Neural cell (in vitro differentiated cells): ENCODE results near the gene BICC1. TPM values are rescaled to one million over a fixed set of nuclear protein-coding genes. Genes with fewer than 3 reads are reported as not detected.

Experiments used
- H2AFZ ChIP-seq: fragments of 200-600, 300-800 bp; sonication (generic), shearing (Covaris generic); 2 replicates; pipeline ENCODE4 v1.6.0; 2014; ENCODE audit warnings: low read depth, mild to moderate bottlenecking, antibody characterized with exemption, low read length, moderate library complexity
- H3F3A ChIP-seq: fragments of 200-600 bp; shearing (Covaris generic); 2 replicates; pipeline ENCODE4 v1.6.1; 2016; ENCODE audit warnings: mild to moderate bottlenecking, moderate library complexity, mixed read lengths, antibody characterized with exemption, low read length; ENCODE audit not compliant: insufficient read depth, poor library complexity, severe bottlenecking
- H3K27ac ChIP-seq: fragments of 200-600, 300-800 bp; sonication (generic), shearing (Covaris generic); 2 replicates; pipeline ENCODE4 v1.5.1; 2014; ENCODE audit warnings: mild to moderate bottlenecking, low read length, moderate library complexity
- H3K27me3 ChIP-seq: fragments of 300-800, 200-600 bp; sonication (generic), shearing (Covaris generic); 2 replicates; pipeline ENCODE4 v1.6.0; 2014; ENCODE audit warnings: mild to moderate bottlenecking, low read depth, low read length, moderate library complexity; ENCODE audit not compliant: insufficient read depth
- H3K36me3 ChIP-seq: fragments of 300-800, 200-600 bp; sonication (generic), shearing (Covaris generic); 2 replicates; pipeline ENCODE4 v1.5.1; 2014; ENCODE audit warnings: mild to moderate bottlenecking, antibody characterized with exemption, low read length, moderate library complexity; ENCODE audit not compliant: insufficient read depth
- H3K4me2 ChIP-seq: fragments of 300-800, 200-600 bp; sonication (generic), shearing (Covaris generic); 2 replicates; pipeline ENCODE4 v1.6.0; 2014; ENCODE audit warnings: mild to moderate bottlenecking, low read length
- H3K4me3 ChIP-seq: fragments of 300-800, 200-600 bp; sonication (generic), shearing (Covaris generic); 2 replicates; pipeline ENCODE4 v1.5.1; 2014; ENCODE audit warnings: mild to moderate bottlenecking, low read length, moderate library complexity
- H3K79me2 ChIP-seq: fragments of 200-600 bp; shearing (Covaris generic); replicated peaks from 2 replicates; pipeline ENCODE4 v1.6.0; 2014; ENCODE audit warnings: mild to moderate bottlenecking, low read length, moderate library complexity; ENCODE audit not compliant: insufficient read depth
- H3K9ac ChIP-seq: fragments of 300-800, 200-600 bp; sonication (generic), shearing (Covaris generic); 2 replicates; pipeline ENCODE4 v1.6.1; 2016; ENCODE audit warnings: mild to moderate bottlenecking, low read length, mixed read lengths
- H3K9me2 ChIP-seq: fragments of 200-600 bp; shearing (Covaris generic); 2 replicates; pipeline ENCODE4 v1.6.1; 2016; ENCODE audit warnings: mild to moderate bottlenecking, low read length, mixed read lengths; ENCODE audit not compliant: insufficient read depth
- H3K9me3 ChIP-seq: fragments of 200-600, 300-800 bp; sonication (generic), shearing (Covaris generic); 2 replicates; pipeline ENCODE4 v1.6.1; 2016; ENCODE audit warnings: mild to moderate bottlenecking, mixed run types, low read length, moderate library complexity, mixed read lengths
- H4K20me1 ChIP-seq: fragments of 200-600 bp; shearing (Covaris generic); 2 replicates; pipeline ENCODE4 v1.6.1; 2016; ENCODE audit warnings: mild to moderate bottlenecking, mixed run types; ENCODE audit not compliant: insufficient read depth
- CTCF ChIP-seq: fragments of 450-650 bp; IDR thresholded peaks from 2 replicates; pipeline ENCODE4 v1.5.1; 2014; ENCODE audit warnings: antibody characterized with exemption, mild to moderate bottlenecking, moderate library complexity; ENCODE audit not compliant: poor library complexity, severe bottlenecking
- EP300 ChIP-seq: fragments of 450-650 bp; conservative IDR thresholded peaks from 2 replicates; pipeline ENCODE4 v1.6.1; 2014; ENCODE audit warnings: antibody characterized with exemption, mild to moderate bottlenecking, moderate library complexity; ENCODE audit not compliant: poor library complexity, severe bottlenecking
- MXI1 ChIP-seq: fragments of 450-650 bp; conservative IDR thresholded peaks from 2 replicates; pipeline ENCODE4 v1.6.1; 2014; ENCODE audit warnings: antibody characterized with exemption, mild to moderate bottlenecking; ENCODE audit not compliant: poor library complexity, severe bottlenecking
- POLR2AphosphoS5 ChIP-seq: IDR thresholded peaks from 2 replicates; pipeline ENCODE4 v1.6.1; 2012
- REST ChIP-seq: IDR thresholded peaks from 2 replicates; pipeline ENCODE4 v1.6.1; 2012; ENCODE audit warnings: borderline replicate concordance
- TAF1 ChIP-seq: IDR thresholded peaks from 2 replicates; pipeline ENCODE4 v1.6.1; 2012; ENCODE audit warnings: low read depth
- polyA plus RNA-seq: library from polyadenylated mRNA; depleted of rRNA; stranded (reverse); fragments of >200 nt; gene quantifications from 2 replicates; pipeline ENCODE4 v1.2.3, GENCODE V29; 2014

BICC1 gene
- polyA plus RNA-seq, 1 donor from 2014 or later: 7.6 TPM

- Histone ChIP-seq H2AFZ (no peak overlapping the region), H3F3A (no peaks in the 10 kb centered on the region), H3K27ac (no peak overlapping the region), H4K20me1 (no peaks in the 10 kb centered on the region), H3K9ac (no peak overlapping the region), H3K9me2 (no peaks in the 10 kb centered on the region), H3K36me3 (no peaks in the 10 kb centered on the region), H3K4me3 (no peak overlapping the region), H3K79me2 (no peaks in the 10 kb centered on the region), H3K4me2 (no peak overlapping the region), H3K27me3 (no peaks in the 10 kb centered on the region), H3K9me3 (no peaks in the 10 kb centered on the region)
- TF ChIP-seq TAF1: no peak
- no peak for TF ChIP-seq REST
Measured at GRCh38 chr10:58480321-58480720, 32.4 kb upstream of the BICC1 start.

GRCh38 chr10:58481569-58482109 is 31.0 kb upstream of the BICC1 start:
- Histone ChIP-seq H3K27ac (no peak overlapping the region), H4K20me1 (no peaks in the 10 kb centered on the region), H3K36me3 (no peaks in the 10 kb centered on the region), H2AFZ (no peak overlapping the region), H3K79me2 (no peaks in the 10 kb centered on the region), H3F3A (no peaks in the 10 kb centered on the region), H3K9ac (no peak overlapping the region), H3K27me3 (no peaks in the 10 kb centered on the region), H3K4me3 (no peak overlapping the region), H3K9me3 (no peaks in the 10 kb centered on the region), H3K4me2 (no peak overlapping the region), H3K9me2 (no peaks in the 10 kb centered on the region)
- TF ChIP-seq MXI1 (no peak), POLR2AphosphoS5 (no peak)

GRCh38 chr10:58486821-58487220 is 25.9 kb upstream of the BICC1 start:
- Histone ChIP-seq H3K27me3 (no peaks in the 10 kb centered on the region), H3K4me3 (no peak overlapping the region), H3F3A (no peaks in the 10 kb centered on the region), H3K79me2 (no peaks in the 10 kb centered on the region), H3K9me2 (no peaks in the 10 kb centered on the region), H2AFZ (no peak overlapping the region), H3K4me2 (no peak overlapping the region), H3K9me3 (no peaks in the 10 kb centered on the region), H4K20me1 (no peaks in the 10 kb centered on the region), H3K27ac (no peak overlapping the region), H3K9ac (no peak overlapping the region), H3K36me3 (no peaks in the 10 kb centered on the region)
- TF ChIP-seq CTCF (no peak), POLR2AphosphoS5 (no peak), EP300 (no peak)
